GM23338 (cell line): Measurements from ENCODE around the gene AUH. TPM values are rescaled to one million over a fixed set of nuclear protein-coding genes. Genes with fewer than 3 reads are reported as not detected.

Experiments
- ATAC-seq: fragments of 200-7000 bp; cut with Tn5 transposase; 3 replicates; pipeline ENCODE4 v1.9.1; 2020
- DNase-seq: peaks from one replicate; pipeline ENCODE4 v3.0.0-alpha.2; 2015; ENCODE audit warnings: low spot score
- H2AFZ ChIP-seq: fragments of 200-600 bp; sonication (generic); 2 replicates; pipeline ENCODE4 v1.8.0; 2016; ENCODE audit warnings: antibody characterized with exemption, mild to moderate bottlenecking, moderate library complexity
- H3F3A ChIP-seq: fragments of 200-600 bp; sonication (generic); replicated peaks from 2 replicates; pipeline ENCODE4 v1.8.0; 2017; ENCODE audit warnings: antibody characterized with exemption, mixed run types, low read depth
- H3K27ac ChIP-seq: fragments of 200-600 bp; sonication (generic); 2 replicates; pipeline ENCODE4 v1.6.1; 2016; ENCODE audit warnings: low read depth
- H3K27me3 ChIP-seq: fragments of 200-600 bp; sonication (generic); 2 replicates; pipeline ENCODE4 v1.8.0; 2016; ENCODE audit warnings: mild to moderate bottlenecking, mixed run types, moderate library complexity; ENCODE audit not compliant: insufficient read depth
- H3K36me3 ChIP-seq: fragments of 200-600 bp; sonication (generic); 2 replicates; pipeline ENCODE4 v1.8.0; 2016; ENCODE audit warnings: mild to moderate bottlenecking; ENCODE audit not compliant: insufficient read depth
- H3K4me1 ChIP-seq: fragments of 200-600 bp; sonication (generic); 2 replicates; pipeline ENCODE4 v1.8.0; 2016; ENCODE audit warnings: mild to moderate bottlenecking, moderate library complexity; ENCODE audit not compliant: insufficient read depth
- H3K4me2 ChIP-seq: fragments of 200-600 bp; sonication (generic); 2 replicates; pipeline ENCODE4 v1.7.1; 2017; ENCODE audit warnings: mixed run types
- H3K4me3 ChIP-seq: fragments of 200-600 bp; sonication (generic); 2 replicates; pipeline ENCODE4 v1.6.1; 2016; ENCODE audit warnings: mixed run types
- H3K79me2 ChIP-seq: fragments of 200-600 bp; sonication (generic); replicated peaks from 2 replicates; pipeline ENCODE4 v1.8.0; 2017; ENCODE audit warnings: mild to moderate bottlenecking; ENCODE audit not compliant: insufficient read depth
- H3K9me2 ChIP-seq: fragments of 200-600 bp; sonication (generic); 2 replicates; pipeline ENCODE4 v1.8.0; 2017; ENCODE audit not compliant: insufficient read depth
- H4K20me1 ChIP-seq: fragments of 200-600 bp; sonication (generic); replicated peaks from 2 replicates; pipeline ENCODE4 v1.8.0; 2017; ENCODE audit warnings: mild to moderate bottlenecking; ENCODE audit not compliant: insufficient read depth
- H3K27ac Mint-ChIP-seq: 2 replicates; pipeline ENCODE4 v1.8.0; 2020; ENCODE audit warnings: inconsistent platforms, mild to moderate bottlenecking, moderate library complexity, mixed read lengths
- H3K27me3 Mint-ChIP-seq: 3 replicates; pipeline ENCODE4 v1.8.0; 2022; ENCODE audit warnings: low read depth, mild to moderate bottlenecking, moderate library complexity, mixed read lengths, inconsistent platforms; ENCODE audit not compliant: insufficient read depth, poor library complexity
- H3K36me3 Mint-ChIP-seq: 3 replicates; pipeline ENCODE4 v1.8.0; 2021; ENCODE audit warnings: low read depth, mild to moderate bottlenecking, inconsistent platforms, moderate library complexity, mixed read lengths
- H3K4me1 Mint-ChIP-seq: 3 replicates; pipeline ENCODE4 v1.8.0; 2020; ENCODE audit warnings: mild to moderate bottlenecking, inconsistent platforms, mixed read lengths
- H3K4me3 Mint-ChIP-seq: 3 replicates; pipeline ENCODE4 v1.8.0; 2021; ENCODE audit warnings: moderate library complexity, mild to moderate bottlenecking, inconsistent platforms, mixed read lengths
- H3K9me3 Mint-ChIP-seq: 3 replicates; pipeline ENCODE4 v1.8.0; 2020; ENCODE audit warnings: moderate library complexity, mild to moderate bottlenecking, inconsistent platforms, mixed read lengths
- CREB1 ChIP-seq: fragments of 250-450 bp; sonication (Bioruptor Pico); IDR thresholded peaks from 2 replicates; pipeline ENCODE4 v1.5.0; 2020; ENCODE audit warnings: low read depth, mild to moderate bottlenecking, moderate library complexity
- EZH2 ChIP-seq: fragments of 200-600 bp; sonication (generic); IDR thresholded peaks from one replicate; pipeline ENCODE4 v1.8.0; 2017; ENCODE audit warnings: antibody characterized with exemption, mild to moderate bottlenecking, low read depth; ENCODE audit not compliant: unreplicated experiment
- EZH2phosphoT487 ChIP-seq: fragments of 200-600 bp; sonication (generic); IDR thresholded peaks from one replicate; pipeline ENCODE4 v1.8.1; 2018; ENCODE audit warnings: antibody characterized with exemption; ENCODE audit not compliant: unreplicated experiment
- JUNB ChIP-seq: IDR thresholded peaks from one replicate; pipeline ENCODE4 v1.6.1; 2016; ENCODE audit warnings: antibody characterized with exemption; ENCODE audit not compliant: unreplicated experiment
- NANOG ChIP-seq: IDR thresholded peaks from 2 replicates; pipeline ENCODE4 v1.6.1; 2016; ENCODE audit warnings: antibody characterized with exemption, borderline replicate concordance
- POLR2AphosphoS5 ChIP-seq: IDR thresholded peaks from 2 replicates; pipeline ENCODE4 v1.6.1; 2016; ENCODE audit warnings: antibody characterized with exemption, low read depth
- REST ChIP-seq: IDR thresholded peaks from one replicate; pipeline ENCODE4 v1.6.1; 2018; ENCODE audit warnings: antibody characterized with exemption; ENCODE audit not compliant: unreplicated experiment
- STAT1 ChIP-seq: IDR thresholded peaks from one replicate; pipeline ENCODE4 v1.6.1; 2016; ENCODE audit warnings: antibody characterized with exemption; ENCODE audit not compliant: unreplicated experiment
- ZNF331 ChIP-seq: fragments of 250-450 bp; sonication (Bioruptor Pico); IDR thresholded peaks from 2 replicates; pipeline ENCODE4 v1.5.0; 2020; ENCODE audit warnings: low read depth, mild to moderate bottlenecking, moderate library complexity
- polyA plus RNA-seq: library from polyadenylated mRNA; unstranded; fragments of >200 nt; fragmentation: Nextera tagmentation; extraction: Ambion mirVana; gene quantifications from 2 replicates; pipeline ENCODE4 v1.2.1, GENCODE V29; 2016
- total RNA-seq: library from RNA; depleted of rRNA; stranded (reverse); fragments of >200 nt; shearing (Covaris generic); gene quantifications from 2 replicates; pipeline ENCODE4 v1.2.3, GENCODE V29; 2014
- TF ChIP-seq, protein P1 (sequence below): IDR thresholded peaks from 2 replicates; pipeline ENCODE4 v1.6.1; 2016; ENCODE audit warnings: antibody characterized with exemption
- TF ChIP-seq, protein P2 (sequence below), 2 experiments: fragments of 200-600 bp in 1 of 2; sonication (generic) in 1 of 2; conservative IDR thresholded peaks; 2 replicates each; pipeline versions ENCODE4 v1.5.1 to v1.6.1; 2016 to 2017; ENCODE audit warnings: antibody characterized with exemption in 2 of 2, low read depth in 2 of 2, mild to moderate bottlenecking in 2 of 2, moderate library complexity in 1 of 2

The AUH gene
- total and polyA plus RNA-seq, 2 experiments from 2014 or later, result 28.8 to 34.2 TPM

GRCh38 chr9:91386765-91387164, 25.0 kb upstream of the AUH start:
- Mint-ChIP-seq H3K4me3 (no peak overlapping the region), H3K36me3 (no peaks in the 10 kb centered on the region; the same call in 1 of the 3 replicates), H3K4me1 (no peaks in the 10 kb centered on the region), H3K9me3 (peaks cover 12% of the 10 kb centered on the region; the same call in 1 of the 3 replicates), H3K27ac (no peak overlapping the region), H3K27me3 (peaks cover 1% of the 10 kb centered on the region)
- Histone ChIP-seq H3K4me3 (no peak overlapping the region), H3K27me3 (no peaks in the 10 kb centered on the region), H3F3A (no peaks in the 10 kb centered on the region), H3K9me2 (no peaks in the 10 kb centered on the region), H3K36me3 (no peaks in the 10 kb centered on the region), H3K79me2 (no peaks in the 10 kb centered on the region), H3K4me2 (no peak overlapping the region), H3K4me1 (no peaks in the 10 kb centered on the region), H4K20me1 (no peaks in the 10 kb centered on the region), H3K27ac (no peak overlapping the region), H2AFZ (no peak overlapping the region)
- DNase-seq (no peak), ATAC-seq (no peak)
- TF ChIP-seq REST (no peak), ZNF331 (CRISPR knock-in tag) (no peak), STAT1 (no peak), NANOG (no peak), POLR2AphosphoS5 (no peak)
- TF ChIP-seq, protein P1, sequence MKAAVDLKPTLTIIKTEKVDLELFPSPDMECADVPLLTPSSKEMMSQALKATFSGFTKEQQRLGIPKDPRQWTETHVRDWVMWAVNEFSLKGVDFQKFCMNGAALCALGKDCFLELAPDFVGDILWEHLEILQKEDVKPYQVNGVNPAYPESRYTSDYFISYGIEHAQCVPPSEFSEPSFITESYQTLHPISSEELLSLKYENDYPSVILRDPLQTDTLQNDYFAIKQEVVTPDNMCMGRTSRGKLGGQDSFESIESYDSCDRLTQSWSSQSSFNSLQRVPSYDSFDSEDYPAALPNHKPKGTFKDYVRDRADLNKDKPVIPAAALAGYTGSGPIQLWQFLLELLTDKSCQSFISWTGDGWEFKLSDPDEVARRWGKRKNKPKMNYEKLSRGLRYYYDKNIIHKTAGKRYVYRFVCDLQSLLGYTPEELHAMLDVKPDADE, result no peak
- TF ChIP-seq, protein P2, sequence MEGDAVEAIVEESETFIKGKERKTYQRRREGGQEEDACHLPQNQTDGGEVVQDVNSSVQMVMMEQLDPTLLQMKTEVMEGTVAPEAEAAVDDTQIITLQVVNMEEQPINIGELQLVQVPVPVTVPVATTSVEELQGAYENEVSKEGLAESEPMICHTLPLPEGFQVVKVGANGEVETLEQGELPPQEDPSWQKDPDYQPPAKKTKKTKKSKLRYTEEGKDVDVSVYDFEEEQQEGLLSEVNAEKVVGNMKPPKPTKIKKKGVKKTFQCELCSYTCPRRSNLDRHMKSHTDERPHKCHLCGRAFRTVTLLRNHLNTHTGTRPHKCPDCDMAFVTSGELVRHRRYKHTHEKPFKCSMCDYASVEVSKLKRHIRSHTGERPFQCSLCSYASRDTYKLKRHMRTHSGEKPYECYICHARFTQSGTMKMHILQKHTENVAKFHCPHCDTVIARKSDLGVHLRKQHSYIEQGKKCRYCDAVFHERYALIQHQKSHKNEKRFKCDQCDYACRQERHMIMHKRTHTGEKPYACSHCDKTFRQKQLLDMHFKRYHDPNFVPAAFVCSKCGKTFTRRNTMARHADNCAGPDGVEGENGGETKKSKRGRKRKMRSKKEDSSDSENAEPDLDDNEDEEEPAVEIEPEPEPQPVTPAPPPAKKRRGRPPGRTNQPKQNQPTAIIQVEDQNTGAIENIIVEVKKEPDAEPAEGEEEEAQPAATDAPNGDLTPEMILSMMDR (conservative IDR thresholded peaks at IDR 0.05; ENCODE audit: low read depth in 2 of 2), result no peak

DNA sequence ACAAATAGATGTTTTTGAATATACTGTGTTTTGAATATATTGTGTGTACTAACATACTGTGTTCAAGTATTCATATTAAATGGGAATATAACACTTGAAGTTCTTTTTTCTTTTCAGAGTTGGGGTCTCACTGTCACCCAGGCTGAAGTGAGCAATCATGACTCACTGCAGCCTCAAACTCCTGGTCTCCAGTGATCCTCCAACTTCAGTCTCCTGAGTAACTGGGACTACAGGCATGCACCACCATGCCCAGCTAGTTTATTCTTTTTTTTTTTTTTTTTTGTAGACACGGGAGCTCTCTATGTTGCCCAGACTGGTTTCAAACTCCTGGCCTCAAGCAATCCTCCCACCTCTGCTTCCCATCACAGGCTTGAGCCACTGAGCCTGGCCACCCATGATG, 23.2 kb upstream of the AUH start:
- Mint-ChIP-seq H3K27me3 (peaks cover 1% of the 10 kb centered on the region), H3K4me3 (no peak overlapping the region), H3K9me3 (peaks cover 12% of the 10 kb centered on the region; the same call in 1 of the 3 replicates), H3K4me1 (no peaks in the 10 kb centered on the region), H3K36me3 (no peaks in the 10 kb centered on the region; the same call in 1 of the 3 replicates), H3K27ac (no peak overlapping the region)
- Histone ChIP-seq H3K9me2 (no peaks in the 10 kb centered on the region), H4K20me1 (no peaks in the 10 kb centered on the region), H2AFZ (no peak overlapping the region), H3K27ac (no peak overlapping the region), H3K4me2 (no peak overlapping the region), H3K36me3 (no peaks in the 10 kb centered on the region), H3K4me1 (no peaks in the 10 kb centered on the region), H3K4me3 (no peak overlapping the region), H3K79me2 (no peaks in the 10 kb centered on the region), H3K27me3 (no peaks in the 10 kb centered on the region), H3F3A (no peaks in the 10 kb centered on the region)
- DNase-seq (no peak), ATAC-seq (no peak)
- TF ChIP-seq REST (no peak), STAT1 (no peak), NANOG (no peak), EZH2 (no peak), CREB1 (CRISPR knock-in tag) (no peak), EZH2phosphoT487 (no peak), JUNB (no peak), POLR2AphosphoS5 (no peak)
